Activated effector memory CD4-positive, alpha-beta T cell treated with Interleukin-2 at 50 U/mL for 16 hours (primary cell): ENCODE measurements around the gene UTP4.
"Not testable (repeated sequence)": the region's sequence is repeated elsewhere in the genome, so short reads cannot be mapped to it uniquely, and the experiment has no call there.

ENCODE experiments used
- DNase-seq: peaks from one replicate; pipeline ENCODE4 v3.0.0-alpha.2; 2020

UTP4 gene

DNA sequence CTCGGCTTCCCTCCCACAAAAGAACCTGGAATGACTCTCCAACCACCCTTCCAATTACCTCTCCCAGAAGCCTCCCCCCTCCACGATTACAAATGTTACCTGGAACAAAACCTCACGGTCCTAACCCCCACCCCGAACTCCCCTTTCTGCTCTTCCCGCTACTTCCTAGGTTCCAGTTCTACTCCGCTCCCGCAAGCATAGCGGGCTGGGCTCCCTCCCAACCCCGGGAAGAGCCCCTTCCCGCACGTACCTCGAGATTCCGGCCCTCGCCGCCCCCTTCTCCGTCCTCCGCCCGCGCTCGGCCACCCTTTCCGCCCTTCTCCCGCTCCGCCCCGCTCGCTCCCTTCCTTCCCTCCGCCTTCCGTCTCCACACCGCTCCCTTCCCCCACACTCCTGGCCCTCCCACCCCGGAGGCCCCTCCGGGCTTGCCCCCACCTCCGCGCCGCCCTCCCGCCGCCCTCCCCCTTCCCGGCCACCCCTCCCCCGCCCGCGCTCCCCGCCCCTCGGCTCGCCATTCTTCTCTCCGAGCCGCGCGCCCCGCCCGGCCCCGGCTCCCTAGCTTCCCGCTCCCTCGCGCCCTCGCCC lies 518 bp upstream of the UTP4 start:
- peak; percentile 54 for DNase-seq

DNA sequence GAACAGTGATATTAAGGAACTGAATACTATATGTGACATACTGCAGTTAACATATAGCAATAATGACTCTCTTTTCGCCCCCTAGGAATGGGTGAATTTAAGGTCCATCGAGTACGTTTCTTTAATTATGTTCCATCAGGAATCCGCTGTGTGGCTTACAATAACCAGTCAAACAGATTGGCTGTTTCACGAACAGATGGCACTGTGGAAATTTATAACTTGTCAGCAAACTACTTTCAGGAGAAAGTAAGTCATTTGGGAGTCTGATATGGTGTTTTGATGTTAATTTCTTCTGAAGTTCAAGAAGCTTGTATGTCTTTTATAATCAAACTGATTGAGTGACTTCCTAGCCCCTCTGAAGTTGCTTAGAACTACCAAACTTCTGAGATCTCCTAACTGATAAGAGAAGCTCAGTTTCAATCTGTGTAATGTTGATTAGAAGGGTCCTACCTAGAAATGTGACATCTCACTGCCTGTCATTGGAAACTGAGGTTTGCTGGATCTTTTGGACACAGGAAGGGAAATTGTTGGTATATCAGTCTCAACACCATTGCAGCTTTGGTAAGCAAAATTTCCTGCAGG lies 1.0 kb downstream of the UTP4 start:
- DNase-seq, result no peak

DNA sequence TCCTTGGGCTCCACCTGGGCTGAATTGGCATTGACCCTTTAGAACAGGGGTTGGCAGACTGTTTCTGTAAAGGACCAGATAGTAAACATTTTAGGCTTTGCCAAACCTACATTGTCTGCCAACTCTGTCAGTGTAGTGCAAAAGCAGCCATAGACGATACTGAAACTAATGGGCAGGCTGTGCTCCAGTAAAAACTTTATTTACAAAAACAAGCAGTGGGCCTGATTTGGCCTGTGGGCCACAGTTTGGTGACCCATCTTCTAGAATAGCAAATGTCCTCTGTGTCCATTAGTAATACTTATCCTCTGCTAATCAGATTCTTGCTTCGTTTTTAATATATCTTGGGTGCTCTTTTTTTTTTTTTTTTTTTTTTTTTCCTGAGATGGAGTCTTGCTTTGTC lies 6.2 kb downstream of the UTP4 start:
- DNase-seq, result no peak

DNA sequence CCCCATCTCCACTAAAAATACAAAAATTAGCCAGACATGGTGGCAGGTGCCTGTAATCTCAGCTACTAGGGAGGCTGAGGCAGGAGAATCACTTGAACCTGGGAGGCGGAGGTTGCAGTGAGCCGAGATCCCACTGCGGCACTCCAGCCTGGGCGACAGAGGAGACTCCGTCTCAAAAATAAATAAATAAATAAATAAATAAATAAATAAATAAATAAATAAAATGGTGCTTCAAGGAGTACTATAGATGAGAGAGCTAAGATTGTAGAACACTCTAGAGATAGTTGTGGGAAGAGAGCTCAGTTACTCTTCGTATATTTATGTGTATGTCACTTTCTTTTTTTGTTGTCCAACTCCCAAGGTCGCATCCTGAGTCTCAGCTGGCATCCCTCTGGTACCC lies 7.0 kb downstream of the UTP4 start:
- not testable (repeated sequence) for DNase-seq

DNA sequence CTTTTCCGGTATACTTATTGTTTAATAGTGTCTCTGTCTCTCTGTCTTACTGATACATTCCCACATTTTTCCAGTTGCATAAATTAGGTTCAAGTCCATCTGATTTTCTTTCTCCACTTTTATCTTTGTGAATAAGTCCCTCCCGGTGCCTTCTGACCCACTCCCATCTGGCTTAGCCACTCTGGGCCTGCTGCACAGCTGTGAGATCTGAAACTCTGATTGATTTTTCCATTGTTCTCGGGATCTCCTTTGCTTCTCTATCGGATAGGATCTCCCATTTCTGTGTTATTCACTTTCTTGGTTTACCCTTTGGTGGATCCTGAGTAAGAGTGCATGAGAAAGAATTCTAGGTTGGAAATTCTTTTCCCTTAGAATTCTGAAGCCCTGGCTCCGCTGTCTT lies 8.6 kb downstream of the UTP4 start:
- no peak for DNase-seq

DNA sequence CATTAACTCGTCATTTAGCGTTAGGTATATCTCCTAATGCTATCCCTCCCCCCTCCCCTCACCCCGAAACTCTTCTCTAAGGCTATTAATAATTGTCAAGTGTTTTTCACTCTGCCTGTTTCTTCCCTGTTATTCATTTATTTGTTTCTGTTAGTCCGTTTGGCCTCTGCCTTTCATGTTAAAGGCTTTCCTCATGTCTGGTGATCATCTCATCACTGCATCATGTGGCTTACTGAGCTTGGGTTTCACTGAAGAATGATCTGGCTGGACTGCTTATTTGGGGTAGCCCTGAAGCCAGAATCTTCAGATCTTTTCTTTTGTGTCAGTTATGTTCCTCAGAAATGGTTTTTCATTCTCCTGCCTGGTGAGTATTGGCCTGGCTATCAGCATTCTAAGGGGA lies 9.5 kb downstream of the UTP4 start:
- no peak for DNase-seq

DNA sequence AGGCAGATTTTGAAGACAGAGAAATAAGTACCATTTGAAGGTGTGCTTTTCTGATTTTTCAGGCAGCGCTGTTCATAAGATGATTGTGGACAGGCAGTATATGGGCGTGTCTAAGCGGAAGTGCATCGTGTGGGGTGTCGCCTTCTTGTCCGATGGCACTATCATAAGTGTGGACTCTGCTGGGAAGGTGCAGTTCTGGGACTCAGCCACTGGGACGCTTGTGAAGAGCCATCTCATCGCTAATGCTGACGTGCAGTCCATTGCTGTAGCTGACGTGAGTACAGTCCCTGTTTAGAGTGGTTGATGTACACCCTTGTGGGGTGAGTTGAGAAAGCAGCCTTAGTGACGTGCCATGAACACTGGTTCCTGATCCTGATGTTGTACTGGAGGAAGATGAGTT lies 10.7 kb downstream of the UTP4 start:
- DNase-seq, result no peak

DNA sequence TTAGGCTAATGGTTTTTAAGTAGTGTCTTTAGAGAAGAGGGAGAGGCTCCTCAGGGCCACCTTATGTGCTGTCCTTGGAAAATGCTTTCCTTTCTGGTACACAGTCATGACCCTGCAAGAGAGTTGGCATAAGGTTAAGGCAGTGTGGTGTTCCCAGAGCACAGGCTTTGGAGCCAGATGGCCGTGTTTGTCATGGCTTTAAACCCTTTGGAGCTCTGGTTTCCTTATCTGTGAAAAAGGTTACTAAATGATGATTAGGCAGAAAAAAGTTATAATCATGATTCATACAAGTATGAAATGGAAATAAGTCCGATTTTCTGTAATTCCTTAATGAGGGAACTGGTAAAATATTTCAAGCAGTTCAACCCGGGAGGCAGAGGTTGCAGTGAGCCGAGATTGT lies 13.2 kb downstream of the UTP4 start:
- DNase-seq, result no peak

DNA sequence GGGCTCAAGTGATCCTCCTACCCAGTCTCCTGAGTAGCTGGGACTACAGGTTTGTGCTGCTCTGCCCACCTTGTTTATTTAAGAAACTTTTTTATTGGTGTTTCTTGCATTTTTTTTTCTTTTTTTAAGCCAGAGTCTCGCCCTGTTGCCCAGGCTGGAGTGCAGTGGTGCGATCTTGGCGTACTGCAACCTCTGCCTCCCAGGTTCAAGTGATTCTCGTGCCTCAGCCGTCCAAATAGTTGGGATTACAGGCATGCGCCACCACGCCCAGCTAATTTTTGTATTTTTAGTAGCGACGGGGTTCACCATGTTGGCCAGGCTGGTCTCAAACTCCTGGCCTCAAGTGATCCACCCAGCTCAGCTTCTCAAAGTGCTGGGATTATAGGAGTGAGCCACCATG lies 17.2 kb downstream of the UTP4 start:
- DNase-seq, result not testable (repeated sequence)

DNA sequence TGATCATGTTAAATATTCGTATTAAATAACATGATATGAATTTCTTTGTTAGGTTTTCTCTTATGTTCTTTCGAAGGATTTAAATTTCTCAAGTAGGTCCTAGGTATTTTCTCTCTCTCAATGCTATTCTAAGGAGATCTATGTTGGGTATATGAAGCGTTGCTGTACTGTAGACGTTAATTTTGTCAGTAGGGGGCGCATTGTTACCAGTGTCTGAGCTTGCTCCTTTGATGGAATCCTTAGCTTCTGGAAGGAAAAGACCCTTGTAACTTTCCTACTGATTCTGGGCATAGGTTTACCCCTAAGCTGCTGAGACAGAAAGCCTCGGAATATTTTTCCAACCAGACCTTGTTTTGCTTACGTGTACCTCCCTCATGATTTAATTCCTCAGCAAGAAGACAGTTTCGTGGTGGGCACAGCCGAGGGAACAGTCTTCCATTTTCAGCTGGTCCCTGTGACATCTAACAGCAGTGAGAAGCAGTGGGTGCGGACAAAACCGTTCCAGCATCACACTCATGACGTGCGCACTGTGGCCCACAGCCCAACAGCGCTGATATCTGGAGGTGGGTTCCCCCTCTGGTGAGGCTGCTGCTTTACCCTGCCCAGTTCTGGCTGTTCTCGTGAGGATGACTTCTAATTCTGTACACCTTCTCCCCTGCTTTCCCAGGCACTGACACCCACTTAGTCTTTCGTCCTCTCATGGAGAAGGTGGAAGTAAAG lies 17.9 kb downstream of the UTP4 start:
- DNase-seq, result no peak

DNA sequence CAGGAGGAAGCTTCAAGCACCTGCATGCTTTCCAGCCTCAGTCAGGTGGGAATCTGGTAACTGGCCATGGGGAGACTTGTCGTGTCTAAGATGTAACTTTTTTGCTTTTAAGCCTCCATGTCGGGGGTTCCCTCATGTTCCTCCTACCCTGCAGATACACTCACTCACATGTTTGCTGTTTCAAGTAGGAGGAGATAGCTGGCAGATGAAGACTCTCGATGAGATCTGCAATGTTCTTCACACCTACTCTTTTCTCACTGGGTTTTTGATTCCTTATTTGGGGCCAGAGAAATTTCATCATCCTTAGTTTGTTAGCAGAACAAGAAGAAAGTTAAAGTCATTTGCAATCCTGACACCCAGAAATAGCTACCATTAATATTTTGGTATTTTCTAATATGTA lies 24.7 kb downstream of the UTP4 start:
- no peak for DNase-seq

DNA sequence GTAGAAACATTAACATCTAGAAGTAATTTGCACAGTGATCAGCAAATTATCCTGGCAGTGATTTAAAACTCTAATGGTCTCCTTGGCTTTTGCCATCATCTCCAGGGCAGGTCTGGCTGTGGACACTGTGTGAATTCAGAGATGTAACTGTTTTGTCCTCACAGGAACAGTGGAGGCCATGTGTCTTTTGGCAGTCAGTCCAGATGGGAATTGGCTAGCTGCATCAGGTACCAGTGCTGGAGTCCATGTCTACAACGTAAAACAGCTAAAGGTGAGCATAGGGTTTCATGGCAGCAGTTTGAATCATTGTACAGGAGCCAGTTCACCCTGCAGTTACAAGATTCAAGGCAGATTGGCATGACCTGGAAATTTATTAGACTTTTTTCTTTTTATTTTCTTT lies 27.7 kb downstream of the UTP4 start:
- DNase-seq, result no peak

DNA sequence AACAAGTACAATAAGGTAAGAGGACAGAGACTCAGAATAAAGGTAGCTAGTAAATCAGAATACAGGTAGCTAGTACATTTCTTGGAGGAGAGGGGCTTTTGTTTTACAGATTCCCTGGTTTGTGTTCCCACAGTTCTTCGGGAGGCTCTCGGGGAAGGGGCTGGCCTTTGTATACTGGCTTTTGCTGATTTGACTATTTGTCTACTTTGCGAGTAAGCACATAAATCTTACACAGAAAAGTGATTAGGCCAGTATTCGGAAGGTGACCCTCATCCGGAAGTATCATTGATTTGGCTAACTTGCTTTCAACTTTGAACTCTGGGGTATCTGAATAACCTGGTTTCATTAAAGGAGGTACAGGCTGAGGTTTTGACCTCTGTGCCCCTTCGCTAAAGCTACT lies 33.1 kb downstream of the UTP4 start:
- no peak for DNase-seq

DNA sequence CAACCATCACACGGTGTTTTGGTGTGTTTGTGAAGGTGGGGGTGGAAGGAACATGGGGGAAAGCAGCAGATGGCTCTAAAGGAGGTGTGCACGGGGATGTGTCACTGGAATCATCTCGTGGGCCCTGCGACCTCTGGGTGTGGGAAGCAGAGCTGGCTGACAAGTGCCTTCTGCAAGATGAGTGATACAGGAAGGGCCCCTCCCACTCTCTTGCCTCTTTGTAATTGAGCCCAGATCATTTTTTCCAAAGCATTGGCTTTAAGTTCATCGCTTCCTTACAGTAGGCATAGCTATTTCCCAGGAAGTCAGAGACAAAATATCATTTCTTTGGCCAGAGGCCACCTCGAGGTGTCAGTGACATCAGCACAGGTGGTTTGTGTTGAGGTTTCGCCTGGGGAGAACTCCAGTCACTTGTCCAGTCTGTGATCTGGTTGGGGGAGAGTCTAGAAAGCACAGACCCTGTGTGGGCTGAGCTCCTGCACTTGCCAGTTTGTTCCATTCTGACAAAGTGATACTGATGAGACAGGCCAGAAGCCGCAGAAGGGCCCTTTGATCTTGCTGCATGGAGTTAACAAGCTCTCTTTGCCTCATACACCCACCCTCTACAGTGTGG lies 33.9 kb downstream of the UTP4 start:
- peak; percentile 6 for DNase-seq

DNA sequence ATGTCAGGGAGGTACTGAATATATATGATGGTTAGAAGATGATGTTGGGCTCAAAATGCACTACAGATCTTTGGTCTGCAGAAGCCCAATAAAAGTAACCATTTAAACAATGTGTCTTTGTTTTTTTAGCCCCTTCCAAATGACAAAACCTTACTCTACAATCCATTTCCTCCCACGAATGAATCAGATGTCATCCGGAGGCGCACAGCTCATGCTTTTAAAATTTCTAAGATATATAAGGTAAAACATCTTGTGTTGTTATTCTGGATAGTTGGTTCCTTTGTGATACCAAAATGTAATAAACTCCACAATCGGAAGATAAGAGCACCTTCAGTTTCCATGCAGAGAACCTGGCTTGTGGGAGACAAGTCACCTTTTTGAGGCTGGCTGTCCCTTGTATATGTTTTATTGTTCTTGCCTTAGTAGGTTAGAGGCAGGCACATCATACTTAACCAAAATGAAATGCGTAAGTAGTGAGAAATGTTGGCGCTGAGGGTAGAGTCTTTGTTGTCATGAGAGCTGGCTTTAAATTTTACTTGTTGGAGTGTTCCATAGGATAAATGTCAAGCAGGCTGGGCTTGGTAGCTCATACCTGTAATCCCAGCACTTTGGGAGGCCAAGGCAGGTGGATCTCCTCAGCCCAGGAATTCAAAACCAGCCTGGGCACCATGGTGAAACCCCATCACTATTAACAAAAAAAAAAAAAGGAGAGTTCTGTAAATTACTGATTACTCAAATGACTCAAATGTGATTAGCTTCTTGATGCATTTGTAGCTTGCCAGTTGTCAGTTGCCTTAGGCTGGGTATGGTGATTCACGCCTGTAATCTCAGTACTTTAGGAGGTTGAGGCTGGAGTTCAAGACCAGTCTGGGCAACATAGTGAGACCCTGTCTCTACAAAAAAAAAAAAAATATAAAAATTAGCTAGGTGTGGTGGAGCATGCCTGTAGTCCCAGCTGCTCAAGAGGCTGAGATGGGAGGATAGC lies 34.8 kb downstream of the UTP4 start:
- DNase-seq, result no peak

DNA sequence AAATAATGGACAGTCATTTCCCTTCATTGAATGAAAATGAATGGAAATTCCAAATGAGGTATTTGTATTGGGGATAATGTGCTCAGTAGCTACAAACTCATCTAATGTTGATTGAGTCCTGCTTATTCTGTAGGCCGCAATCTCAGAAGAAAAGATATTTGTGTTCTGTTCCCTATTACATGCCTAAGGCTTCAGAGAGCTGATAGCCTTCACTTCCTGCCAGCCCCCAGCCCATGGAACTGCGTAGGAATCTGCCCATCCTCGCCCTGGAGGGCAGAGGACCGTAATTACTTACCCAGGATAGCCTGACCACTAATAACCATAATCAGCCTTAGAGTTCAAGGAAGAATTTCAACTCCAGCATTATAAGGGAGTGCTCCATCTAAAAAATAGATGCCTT lies 36.6 kb downstream of the UTP4 start:
- DNase-seq, result no peak

DNA sequence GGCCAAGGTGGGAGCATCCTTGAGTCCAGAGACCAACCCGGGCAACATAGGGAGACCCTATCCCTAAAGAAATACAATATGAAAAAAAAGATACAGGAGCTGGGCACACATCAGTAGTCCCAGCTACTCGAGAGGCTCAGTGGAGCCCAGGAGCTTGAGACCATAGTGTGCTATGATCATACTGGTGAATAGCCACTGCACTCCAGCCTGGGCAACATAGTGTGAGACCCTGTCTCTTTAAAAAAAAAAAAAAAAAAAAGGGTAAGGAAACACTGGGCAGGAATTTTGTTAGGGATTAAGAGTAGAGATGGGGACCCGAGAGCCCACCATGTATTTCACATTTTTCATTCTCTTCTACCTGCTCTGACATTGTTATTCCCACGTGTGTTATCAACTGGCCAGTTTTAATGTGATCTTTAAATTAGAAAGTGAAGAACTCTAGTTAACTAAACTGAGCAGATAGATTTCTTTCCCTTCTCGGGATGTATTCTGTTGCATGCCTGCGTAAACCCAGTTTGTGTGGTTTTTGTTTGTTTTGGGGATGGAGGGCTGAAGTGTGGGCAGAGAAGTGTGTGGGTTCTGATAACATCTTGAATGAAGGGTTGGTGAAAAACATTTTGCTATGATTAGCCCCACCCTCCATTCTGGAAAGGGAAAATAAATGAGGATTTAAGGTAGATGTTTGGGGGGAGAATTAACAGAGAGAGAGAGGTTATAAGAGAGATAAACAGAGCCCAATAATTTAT lies 37.3 kb downstream of the UTP4 start:
- DNase-seq, result no peak

DNA sequence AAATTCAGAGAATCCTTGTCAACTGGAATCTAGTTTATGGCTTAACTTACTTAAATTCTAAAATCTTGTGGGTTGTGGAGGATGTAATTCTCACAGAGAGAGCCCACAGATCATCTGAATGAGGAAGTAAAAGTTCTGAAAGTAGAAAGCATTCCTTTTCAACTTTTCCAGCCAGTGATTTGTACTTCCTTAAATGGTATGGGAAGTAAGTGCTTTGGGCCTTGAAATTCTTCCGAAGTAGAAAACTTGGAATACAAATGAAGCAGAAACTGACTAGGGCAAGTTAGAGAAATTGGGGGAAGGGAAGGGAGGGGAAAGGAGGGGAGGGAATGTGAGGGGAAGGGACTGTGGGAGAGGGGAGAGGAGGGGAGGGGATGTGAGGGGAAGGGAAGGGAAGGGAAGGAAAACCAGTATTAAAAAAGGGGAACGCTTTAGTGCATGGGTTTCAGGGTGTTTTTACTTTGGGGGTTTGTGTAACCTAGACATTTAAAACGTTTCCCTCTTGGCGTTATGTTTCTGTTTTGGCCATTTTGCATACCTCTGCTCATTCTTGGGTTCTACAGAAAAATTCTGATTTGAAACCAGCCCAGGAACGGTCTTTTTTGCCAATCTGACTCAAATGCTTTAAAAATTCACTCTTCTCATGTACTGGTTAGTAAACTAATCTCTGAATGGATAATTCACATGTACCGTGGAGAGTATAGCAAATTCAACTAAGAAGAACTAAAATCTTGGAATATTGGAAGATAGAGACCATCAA lies 39.1 kb downstream of the UTP4 start:
- no peak for DNase-seq

DNA sequence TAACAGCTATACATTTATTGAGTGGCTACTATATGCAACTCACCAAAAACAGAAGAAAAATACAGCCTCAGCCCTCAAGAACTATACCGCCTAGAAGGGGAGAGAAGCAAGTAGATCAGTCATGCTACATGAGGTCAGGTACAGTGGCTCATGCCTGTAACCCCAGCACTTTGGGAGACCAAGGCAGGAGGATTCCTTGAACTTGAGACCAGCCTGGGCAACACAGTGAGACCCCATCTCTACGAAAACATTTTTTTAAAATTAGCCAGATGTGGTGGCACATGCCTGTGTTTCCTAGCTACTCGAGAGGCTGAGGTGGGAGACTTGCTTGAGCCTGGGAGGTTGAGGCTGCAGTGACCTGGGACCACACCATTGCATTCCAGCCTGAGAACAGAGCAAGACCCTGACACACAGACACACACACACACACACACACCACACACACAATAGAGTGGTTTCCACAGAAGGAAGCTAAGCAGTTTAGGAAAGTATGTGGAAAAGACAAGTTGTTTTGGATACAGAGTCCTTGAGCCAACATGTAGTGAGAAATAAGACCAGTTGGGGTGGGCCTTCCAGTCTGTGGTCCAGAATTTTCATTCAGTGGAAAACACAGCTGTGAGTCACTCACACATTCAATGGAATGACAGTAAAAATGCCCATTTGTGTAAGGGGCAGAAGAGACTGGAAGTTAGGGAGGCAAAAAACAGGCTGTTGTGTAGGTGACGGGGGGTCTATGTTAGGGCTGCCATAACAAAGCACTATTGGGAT lies 43.8 kb downstream of the UTP4 start:
- DNase-seq, result no peak

DNA sequence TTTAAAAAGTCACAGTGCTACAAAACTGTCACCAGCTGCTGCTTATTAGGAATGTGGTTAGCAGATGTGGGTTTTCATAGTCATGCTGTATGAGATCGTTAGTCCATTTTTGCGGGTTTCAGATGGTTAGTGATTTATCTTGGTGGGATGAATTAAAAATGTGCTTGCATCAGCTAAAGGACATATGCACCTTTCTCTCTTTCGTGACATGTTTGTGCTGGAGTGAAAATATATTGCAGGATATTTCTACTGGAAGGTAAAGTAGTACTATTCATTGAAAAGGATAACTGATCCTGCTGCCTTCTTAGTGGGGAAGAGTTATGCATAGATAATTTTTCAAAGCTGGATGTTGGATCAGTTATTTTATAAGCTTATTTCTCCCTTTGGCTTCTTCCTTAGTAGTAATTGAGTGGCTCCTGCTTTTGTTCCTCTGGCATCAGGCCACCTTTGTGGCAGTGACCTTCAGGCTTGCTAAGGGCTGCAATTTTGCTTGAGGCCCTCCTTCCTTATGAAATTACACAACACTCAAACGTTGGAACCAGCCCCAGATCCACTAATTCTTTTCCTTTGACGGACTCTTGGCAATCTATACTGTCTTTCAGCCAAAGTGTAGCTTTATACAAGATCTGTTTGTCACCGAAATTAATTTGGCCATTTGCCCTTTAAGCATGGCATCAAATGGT lies 47.0 kb downstream of the UTP4 start:
- DNase-seq, result no peak
